Fibroblast of skin of right biceps (primary cell): Measurements from ENCODE around the gene LRMDA.
A peak's percentile ranks its signal among the peaks of the same experiment; 100 is the strongest.

Experiments used
- DNase-seq: peaks from one replicate; pipeline ENCODE4 v3.0.0-alpha.2; 2013

LRMDA gene

GRCh38 chr10:75449382-75450074, 18.1 kb downstream of the LRMDA start:
- DNase-seq, result no peak

GRCh38 chr10:75450075-75450445, 18.6 kb downstream of the LRMDA start:
- DNase-seq, result no peak

- DNase-seq, result no peak
Observed at GRCh38 chr10:75450644-75451640, 19.5 kb downstream of the LRMDA start.

DNA sequence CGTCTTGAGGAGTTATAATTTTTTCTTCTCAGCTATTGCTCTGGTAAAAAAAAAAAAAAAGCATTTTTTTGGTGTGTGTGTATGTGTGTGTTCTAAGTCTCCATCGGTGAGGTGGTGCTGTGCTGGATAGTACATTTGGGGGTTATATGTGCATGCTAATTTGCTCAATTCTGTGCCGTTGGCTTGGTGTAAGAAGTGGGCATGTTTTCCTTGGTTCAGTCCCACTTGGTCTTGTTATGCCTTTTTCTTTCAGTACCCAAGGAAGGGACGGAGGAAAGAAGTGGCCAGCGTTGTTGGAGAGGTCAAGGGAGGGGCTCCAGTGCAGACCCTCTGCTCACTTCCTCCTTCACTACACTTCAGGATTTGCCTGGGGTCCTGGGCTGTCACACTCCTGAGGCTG, 20.4 kb downstream of the LRMDA start:
- no peak for DNase-seq

DNA sequence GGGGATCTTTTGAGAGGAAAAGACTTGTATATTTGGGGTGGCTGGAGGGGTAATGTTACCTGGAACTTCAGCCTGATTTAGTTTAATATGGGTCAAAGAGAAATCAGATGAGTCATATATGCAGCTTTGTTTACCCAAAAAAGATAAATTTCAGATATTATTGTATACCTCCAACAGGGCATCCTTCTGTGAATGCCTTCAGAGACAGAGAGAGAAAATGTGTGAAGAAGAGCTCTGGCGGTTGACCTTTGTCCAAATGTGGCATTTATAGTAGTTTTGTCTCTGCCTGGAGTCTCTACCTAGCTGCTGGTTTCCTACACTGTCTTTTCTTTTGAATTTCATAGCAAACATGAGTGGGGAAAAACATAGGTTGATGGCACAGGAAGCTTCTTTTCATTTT, 21.6 kb downstream of the LRMDA start:
- no peak for DNase-seq

GRCh38 chr10:75456122-75456521, 24.7 kb downstream of the LRMDA start:
- no peak for DNase-seq

DNA sequence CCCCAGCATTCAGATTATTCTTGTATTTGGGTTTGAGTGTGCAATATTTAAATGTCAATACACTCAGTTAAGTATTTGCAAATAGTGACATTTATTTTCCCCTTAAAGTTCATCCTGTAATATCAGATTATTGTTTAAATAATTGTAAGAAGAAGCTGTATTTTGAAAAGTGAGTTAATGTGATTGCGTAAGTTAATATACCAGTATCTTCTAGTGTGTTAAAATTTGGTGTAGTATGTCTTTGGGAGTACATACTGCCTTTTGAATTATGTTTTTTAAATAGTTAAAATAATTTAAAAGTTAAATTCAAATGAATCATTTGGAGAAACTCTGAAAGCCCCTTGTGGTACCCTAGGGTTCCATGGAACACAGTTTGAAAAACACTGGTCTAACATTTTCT, 28.6 kb downstream of the LRMDA start:
- no peak for DNase-seq

DNA sequence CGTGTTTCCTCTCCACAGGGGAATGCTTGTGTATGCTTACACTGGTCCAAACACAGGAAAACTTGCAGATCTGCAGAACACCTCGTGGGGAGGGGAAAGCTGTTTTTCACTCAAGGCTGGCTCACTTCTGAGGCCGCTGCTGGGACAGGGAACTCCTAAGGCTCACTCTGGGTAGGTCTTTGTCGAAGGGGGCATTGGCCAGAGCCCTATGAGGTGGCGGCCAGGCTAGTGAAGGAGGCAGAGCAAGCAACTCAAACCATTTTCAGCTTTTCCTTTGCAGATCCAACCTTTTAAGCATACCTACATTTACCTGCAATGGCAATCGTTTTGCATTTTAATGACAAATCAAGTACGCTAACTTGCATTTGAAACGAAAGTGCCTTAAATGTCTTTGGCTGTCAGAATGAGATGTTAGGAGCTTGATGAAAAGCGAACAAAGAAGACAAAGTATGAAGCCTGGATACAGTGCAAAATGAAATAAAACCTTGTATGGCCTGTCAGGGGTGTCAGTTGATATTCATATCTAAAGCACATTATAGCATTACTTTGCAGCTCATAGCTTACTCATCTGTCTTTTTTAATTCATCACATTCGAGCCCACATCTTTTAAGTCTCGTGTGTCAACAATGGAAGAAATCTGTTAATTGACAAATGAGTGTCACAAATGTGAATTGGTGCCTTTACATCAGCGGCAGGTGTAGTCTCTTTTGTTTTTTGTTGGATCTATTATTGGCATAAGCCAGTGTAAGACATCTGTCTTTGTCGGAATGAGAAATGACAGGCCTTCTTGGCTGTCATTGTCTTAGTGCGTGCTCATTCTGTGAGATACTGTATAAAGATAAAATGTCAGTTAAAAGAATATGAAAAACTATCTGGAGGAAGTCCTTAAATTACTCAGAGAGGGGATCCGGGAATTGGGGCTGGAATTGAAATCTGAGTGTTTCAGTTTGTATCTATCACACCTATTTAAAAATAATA, 30.5 kb downstream of the LRMDA start:
- no peak for DNase-seq

DNA sequence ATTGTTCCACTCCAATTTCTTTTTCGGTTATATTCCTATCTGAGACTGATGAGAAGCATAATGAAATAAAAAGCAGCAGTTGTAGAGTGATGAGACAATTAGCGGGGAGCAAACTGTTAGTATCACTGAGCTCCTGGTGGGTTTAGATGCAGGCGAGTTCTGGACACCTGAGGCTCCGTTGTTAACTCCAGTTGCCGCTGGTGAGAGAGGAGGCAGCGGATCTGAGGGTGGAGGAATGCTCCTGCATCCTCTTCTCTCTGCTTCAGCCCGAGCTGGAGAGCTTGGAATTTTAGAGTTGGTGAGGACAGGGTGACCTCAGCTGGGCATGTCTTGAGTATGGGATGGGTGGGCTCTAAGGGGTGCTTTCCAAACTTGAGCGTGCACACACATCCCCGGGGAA, 31.4 kb downstream of the LRMDA start:
- DNase-seq, result no peak

DNA sequence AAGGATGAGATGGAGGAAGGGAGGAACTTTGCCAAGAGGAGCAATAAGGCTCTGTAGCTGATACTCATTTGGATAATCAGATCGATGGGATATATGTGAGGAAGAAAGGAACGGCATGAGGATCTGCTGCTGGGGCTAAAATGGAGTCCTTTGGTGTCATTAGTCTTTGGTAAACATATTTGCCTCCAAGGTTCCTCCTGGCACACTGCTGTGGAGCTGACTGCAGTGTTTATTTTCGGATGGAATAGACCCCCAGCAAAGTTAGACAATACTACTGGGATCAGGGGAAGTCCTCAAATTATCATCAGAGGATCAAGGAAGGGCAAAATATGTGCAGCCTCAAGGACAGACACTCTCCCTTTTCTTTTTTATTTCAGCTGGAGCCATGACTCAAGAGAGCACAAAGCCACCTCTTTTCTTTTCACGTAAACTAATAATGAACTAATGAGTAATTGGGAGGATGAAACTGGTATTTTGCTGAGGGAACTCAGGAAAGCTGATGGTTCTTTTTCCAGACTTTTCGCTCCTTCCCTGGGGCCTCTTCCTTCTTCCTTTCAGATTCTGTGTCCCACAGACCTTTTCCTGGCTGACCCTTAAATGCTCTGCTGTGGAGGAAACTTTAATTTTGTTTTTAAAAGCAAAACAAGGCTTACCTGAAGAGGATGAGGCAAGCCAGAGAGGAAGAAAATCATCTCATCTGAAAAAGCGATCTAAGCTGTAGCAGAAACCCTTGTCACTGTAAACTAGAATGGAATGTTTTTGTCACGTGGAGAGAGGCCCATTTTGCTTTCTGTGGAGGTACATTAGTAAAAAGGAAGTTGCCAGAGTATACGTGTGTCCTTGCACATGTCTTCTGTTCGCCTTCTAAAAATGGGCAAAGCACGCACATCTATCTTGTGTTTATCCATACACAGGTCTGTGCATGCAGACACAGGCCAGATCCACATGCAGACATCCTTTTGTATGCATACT, 33.3 kb downstream of the LRMDA start:
- DNase-seq, result peak; percentile 43

DNA sequence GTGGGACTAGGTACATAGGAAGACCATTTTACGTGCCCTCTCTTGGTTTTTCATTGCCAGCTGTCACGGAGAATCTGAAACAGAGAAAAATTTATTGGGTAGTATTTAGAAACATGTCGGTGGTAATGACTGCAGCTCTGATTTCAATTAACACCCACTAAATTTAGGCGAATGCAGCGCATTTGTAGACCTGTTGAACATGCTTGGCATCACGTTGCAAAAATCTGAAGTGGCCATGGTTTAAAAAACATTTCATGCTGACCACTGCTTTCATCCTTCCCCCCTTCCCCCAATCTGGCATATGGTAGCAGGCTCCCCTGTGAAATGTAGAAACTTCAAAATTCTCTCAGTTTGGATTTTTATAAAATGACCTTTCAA, 34.0 kb downstream of the LRMDA start:
- DNase-seq, result no peak

DNA sequence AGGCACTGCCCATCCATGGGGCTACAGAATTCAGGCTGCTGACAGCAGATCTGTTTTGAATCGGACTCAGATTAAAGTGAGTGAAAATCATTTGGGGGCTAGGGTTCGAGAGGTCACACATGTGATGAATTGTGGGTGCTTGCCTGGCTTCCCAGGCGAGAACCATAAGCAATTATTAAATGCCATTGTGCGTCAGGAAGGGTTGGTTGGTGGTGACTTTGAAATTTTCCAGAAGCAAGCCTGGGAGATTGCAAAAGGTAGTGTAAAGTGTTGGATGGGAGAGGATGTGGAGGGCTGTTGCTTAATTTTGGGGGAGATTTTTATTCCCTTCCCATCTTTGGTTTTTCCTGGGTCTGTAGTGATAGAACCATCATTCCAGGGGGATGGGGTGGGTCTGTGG, 34.6 kb downstream of the LRMDA start:
- DNase-seq, result no peak

GRCh38 chr10:75466886-75467285, 35.5 kb downstream of the LRMDA start:
- peak; percentile 87 for DNase-seq

DNA sequence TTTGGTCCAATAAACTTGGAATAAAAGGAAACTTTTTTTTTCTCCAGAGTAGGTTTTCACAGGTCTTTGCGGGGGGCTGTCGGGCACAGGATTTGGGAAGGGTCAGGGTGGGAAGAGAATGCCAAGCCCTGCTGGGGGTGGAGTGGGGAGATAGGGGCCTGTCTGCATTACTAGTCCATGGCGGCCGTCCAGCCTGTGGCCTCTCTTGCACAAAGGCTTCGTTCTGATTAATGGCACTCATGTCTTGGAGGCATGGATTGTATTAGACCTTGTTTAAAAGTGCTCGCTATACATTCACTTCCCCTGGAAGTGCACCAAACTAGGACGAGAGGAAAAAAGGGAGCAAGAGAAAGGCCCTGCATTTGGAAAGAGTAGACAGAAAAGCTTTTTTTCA, 37.2 kb downstream of the LRMDA start:
- no peak for DNase-seq

GRCh38 chr10:75469006-75469616, 37.7 kb downstream of the LRMDA start:
- DNase-seq, result peak; percentile 98

DNA sequence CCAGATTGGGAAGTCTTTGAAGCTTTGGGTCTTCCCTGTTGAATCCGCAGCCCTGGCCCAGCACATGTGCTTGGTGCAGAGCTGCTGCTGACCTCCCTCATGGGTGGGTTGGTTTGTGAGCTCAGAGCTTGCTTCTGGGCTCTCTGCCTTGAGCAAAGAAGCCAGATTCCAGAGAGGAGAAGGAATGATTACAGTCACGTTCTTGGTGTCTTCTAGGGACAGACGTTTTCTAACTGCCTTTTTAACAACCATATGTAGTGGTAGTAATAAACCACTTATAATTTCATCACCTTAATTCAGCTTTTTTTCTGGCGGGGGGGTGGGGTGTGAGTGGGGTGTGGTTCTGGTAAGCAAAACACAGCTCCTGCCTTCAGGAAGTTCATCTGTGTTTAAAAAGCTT, 39.5 kb downstream of the LRMDA start:
- DNase-seq, result peak; percentile 77

- no peak for DNase-seq
Observed at GRCh38 chr10:75472685-75473084, 41.3 kb downstream of the LRMDA start.

DNA sequence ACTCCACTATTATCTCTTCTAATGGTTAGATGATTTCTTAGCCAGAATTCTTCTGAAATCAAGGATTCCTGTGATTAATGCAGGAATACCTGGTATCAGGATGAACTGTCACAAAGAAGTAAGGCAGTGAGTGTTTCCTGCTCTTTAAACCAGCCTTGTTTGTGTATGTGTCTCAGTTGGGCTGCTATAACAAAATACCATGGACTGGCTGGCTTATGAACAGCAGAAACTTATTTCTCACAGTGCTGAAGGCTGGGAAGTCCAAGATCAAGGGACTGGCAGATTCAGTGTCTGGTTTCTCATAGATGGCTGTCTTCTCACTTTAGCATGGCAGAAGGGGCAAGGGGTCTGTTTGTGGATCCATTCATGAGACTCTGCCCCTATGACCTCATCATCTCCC, 42.7 kb downstream of the LRMDA start:
- DNase-seq, result no peak

- DNase-seq, result peak; percentile 83
Observed at GRCh38 chr10:75475460-75476182, 44.2 kb downstream of the LRMDA start.

GRCh38 chr10:75476569-75476968, 45.1 kb downstream of the LRMDA start:
- no peak for DNase-seq

DNA sequence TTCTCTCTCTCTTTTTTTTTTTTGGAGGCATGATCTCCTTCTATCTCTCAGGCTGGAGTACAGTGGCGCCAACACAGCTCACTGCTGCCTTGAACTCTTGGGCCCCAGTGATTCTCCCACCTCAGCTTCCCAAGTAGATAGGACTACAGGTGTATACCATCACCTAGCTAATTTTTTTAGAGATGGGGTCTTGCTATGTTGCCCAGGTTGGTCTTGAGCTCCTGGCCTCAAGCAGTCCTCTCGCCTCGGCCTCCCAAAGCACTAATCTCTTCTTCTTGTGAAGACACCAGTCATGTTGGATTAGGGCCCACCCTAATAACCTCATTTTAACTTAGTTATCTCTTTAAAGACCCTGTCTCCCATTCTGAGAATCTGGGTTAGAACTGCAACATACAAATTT, 45.6 kb downstream of the LRMDA start:
- DNase-seq, result no peak
